Activated CD8-positive, alpha-beta memory T cell treated with anti-CD3 and anti-CD28 coated beads, Interleukin-2, amount 50 U/mL, for 1 hour (primary cell): Measurements from ENCODE around the gene KRT80.

Experiments
- DNase-seq: peaks from one replicate; pipeline ENCODE4 v3.0.0-alpha.2; 2020; ENCODE audit errors: extremely low read depth

Gene KRT80

DNA sequence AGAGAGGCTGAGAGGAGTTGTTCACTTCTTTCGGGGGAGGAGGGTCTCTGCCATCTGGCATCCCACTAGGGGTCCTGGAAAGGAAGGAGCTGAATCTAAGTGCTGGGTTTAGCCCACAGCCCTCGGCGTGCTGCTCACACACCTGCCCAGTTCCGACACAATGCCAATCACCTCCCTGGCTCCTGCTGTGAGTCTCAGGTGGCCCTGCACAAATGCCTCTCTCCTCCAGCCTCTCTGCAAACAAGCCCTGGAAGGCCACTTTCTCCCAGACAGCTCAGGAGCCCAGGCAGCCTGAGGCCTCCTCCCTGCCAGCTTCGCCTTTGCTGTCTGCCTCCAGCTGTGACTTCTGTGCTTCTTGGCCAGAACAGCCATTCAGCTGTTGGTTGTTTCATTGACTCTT lies 61.1 kb downstream of the KRT80 start:
- DNase-seq = no peak

DNA sequence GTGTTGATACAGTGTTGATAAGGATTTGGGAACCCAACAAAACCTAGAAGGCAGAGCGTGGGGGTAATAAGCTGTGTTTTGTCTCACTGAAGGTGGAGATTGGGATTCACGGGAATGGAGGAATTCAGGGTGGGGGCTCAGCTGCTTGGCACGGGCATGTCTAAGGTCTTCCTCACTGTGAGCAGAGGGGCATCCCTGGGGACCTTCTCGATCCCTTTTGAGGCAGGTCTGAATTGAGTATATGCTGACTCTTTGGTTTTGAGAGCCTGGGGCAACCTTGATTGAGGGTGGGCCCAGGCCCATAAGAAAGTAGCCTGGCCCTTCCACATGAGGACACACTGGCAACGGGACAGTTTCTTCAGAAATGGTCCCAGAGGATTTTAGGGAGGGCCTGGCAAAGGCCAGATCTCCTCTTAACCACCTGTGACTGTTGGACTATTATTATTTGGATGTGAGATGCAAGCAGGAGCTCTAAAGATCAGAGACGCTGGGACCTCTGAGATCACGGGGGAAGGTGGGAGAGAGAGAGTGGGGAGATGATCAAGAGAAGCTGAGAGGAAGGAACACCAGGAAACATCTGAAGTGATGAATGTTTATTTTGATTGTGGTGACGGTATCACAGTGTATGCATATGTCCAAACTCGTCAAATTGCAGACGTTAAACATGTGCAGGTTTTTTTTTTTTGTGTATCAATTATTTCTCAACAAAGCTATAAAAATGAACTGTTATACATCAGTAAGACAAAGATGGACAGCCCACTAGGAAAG lies 63.9 kb downstream of the KRT80 start:
- DNase-seq = no peak

DNA sequence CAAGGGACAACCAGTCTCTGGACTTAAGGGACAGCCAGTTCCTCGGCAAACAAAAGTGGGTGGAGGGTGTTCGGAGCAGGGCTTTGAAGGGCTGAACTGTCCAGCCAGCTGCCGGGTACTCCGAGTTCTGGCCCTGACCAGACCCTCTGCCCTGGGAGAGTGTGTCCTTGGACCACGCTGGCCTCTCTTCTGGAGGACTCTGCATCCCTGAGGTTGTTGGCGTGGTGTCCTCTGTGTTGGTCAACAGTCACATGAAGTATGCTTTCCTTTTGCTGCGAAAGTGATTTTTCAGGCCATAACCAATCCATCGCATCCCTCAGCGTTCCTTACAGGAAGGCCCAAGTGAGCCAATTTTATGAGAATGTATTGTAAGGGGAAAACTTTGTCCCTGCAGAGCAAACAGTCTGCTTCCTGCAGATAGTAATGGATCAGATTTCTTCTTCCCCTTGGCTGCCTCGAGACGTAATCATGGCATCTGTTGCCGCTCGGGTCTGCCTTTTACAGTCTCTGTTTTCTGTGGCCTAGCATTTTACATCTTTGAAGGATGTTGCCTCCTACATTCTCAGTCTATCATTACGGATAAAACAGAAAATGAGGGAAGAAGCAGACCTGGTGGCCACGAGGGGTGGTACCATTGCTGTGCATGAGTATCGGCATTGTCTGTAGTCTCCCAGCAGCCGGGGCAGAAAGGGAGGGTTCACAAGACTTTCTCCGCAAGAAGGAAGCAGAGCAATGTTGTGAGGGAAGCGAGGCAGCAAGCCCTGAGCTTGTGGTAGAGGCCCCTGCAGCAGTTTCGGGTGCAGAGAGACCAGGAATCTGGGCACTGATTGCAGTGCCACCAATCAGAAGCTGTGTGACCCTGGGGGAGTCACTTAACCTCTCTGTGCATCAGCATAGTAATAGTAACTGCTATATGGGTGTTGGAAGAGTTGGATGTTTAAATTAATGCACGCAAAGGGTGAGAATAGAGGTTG lies 64.9 kb downstream of the KRT80 start:
- DNase-seq = no peak

DNA sequence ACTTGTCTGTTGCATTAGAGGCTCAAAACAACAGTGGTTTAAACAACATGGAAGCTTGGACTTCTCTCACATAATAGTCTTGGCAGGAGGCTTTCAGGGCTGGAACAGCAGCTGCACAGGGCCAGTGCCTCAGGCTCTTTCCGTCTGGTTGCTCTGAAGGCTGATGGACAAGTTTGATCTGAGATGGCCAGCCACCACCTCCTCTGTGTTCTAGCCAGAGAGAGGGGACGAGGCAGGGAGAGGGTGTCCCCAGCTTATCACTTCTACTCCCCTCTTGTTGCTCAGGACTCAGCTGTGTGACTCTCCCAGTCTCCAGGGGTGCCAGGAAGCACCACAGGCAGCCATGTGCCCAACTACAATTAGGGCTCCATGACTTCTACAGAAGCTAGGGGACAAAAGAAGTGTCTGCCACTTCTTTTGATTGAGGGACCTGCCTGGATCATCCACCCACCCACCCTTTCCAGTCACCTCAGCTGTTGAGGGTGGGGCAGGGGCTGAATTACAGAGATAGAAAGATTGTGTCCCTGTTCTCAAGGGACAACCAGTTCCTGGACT lies 65.7 kb downstream of the KRT80 start:
- no peak for DNase-seq

DNA sequence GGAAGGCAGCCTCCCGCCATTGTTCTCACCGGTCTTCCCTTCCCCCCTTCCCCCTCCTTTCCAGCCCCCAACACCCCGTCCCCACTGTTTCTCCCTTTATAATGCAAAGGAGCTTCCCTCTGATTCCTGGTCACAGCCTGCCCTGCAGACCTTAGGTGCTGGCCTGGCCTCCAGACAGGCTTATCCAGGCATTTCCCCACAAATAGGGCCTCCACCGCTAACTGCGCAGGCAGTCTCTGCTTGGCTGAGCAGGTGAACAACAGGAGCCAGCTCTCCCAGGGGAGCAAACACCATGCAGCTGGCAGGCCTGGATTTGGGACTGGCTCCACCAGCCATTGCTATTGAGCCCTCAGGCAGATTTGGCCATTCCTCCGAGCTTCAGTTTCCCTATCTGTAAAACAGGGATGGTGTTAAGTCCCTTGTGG lies 66.3 kb downstream of the KRT80 start:
- DNase-seq = no peak

DNA sequence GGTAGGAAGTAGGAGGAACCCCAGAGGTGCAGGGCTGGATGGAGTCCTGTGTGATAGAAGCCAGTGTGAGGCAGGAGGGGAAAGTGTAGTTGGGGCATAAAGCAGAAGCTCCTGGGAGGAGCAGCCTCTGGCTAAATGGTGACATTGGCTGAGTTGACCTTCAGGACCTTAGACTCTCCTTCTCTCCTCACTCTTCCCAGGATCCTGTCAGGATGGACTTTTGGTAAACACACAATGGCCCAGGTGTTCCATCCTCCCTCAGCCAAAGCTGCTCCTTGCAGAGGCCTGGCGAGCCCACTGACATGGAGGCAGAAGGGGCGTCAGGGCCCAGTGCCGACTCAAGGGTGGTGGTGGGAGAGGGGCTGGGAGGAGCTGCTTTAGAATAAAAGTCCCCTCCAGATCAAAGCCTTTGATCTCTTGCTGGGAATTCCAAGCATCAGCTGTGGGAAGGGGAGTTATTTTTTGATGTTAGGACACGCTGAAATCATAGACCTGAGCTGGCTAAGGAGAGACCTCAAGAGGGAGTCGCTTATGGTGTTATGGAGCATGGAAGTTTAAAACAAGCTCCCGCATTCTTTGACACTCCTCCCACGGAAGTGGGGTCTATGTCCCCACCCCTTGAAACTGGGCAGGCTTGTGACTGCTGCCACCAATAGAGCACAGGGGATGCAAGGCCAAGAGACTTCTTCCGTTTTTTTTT lies 68.2 kb downstream of the KRT80 start:
- no peak for DNase-seq

DNA sequence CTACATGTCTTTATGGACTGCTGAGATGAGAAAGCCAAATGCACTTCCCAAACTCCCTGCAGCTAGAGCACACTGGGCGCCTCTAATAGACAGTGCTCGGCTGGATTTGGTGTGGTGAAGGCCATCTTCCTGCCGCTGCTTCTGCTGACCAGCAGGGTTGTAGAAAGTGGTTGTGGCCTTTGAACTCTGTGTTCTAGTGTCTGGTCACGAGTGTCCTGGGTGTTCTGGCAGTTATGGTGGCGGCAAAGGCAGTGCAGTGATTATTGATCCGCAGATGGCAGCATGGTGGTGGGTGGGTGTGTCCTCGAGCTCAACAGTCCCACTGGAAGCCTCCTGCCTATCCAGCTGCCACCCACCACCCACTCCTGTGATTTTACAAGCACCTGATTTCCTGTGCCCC lies 68.9 kb downstream of the KRT80 start:
- no peak for DNase-seq

DNA sequence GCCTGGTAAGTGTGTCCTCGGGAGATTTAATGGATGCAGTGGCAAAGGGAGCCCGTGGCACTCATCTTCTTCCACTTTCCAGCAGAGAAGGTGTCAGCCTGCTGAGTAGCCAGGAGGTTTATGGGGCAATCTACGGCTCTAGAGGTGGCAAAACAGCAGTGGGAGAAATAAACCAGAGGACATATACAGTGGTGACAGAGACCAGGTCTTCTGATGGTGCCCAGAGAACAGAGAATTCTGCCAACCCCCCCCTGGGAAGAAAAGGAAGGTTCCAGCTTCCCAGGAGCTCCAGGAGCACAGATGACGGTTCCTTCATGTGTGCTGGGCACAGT lies 69.3 kb downstream of the KRT80 start:
- no peak for DNase-seq

DNA sequence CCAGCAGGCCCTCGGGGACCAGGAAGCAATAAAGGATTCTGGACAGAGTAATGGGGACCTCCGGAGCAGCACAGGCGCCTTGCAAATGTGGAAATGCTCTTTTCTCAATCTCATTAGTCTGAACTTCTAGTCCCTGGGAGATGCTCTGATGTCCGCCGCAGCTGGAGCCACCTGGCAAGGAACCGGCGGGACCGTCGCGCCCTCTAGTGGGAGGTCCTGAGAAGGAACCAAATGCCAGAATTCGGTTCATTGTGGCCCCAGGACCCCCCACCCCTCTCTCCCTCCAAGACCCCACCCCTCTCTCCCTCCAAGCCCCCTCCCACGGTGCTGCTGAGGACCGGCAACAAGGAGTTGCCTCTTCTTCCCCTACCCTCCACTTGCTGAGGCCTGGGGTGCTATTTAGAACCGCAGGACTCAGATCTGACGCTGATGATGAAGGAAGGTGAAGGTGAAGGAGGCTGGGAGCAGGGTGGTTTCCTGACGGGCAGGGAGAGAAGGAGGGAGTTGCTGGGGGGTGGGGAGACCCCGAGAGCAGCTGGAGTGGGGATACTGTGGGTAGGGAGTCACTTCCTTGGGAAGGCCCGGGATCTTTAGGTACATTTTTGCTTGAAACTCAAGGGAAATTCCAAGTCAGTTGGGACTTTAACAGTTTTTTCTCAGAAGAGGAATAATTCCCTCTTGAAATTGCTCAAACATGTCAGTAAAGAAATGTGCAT lies 69.8 kb downstream of the KRT80 start:
- no peak for DNase-seq

DNA sequence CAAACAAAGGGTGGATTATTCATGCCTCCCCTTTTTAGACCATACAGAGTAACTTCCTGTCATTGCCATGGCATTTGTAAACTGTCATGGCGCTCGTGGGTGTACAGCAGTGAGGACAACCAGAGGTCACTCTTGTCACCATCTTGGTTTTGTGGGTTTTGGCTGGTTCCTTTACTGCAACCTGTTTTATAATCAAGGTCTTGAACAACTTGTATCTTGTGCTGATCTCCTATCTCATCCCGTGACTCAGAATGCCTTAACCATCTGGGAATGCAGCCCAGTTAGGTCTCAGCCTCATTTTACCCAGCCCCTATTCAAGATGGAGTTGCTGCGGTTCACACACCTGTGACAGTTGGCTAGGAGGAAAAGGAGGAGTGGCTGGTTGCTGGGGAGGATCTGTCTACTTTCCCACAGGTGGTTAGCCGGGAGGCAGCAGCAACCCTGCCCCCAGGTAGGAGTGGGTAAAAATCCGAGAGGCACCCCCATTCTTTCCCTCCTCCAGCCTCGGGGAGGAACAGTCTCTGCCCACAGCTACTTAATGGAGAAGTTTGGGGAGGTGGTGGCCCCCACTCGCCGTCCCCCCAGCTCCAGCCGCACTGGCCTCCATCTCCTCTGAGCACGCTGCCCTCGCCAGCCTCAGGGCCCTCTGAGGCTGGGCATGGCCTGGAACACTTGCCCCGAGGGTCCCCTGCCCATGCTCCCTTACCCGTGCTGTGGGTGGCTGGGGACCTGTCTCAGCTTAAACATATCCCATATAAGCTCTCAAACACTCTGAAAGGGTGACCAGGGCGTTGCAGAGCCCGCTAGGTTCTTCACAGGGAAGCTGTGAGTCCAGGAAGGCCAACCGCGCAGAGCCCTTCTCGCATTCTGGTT lies 70.6 kb downstream of the KRT80 start:
- no peak for DNase-seq

DNA sequence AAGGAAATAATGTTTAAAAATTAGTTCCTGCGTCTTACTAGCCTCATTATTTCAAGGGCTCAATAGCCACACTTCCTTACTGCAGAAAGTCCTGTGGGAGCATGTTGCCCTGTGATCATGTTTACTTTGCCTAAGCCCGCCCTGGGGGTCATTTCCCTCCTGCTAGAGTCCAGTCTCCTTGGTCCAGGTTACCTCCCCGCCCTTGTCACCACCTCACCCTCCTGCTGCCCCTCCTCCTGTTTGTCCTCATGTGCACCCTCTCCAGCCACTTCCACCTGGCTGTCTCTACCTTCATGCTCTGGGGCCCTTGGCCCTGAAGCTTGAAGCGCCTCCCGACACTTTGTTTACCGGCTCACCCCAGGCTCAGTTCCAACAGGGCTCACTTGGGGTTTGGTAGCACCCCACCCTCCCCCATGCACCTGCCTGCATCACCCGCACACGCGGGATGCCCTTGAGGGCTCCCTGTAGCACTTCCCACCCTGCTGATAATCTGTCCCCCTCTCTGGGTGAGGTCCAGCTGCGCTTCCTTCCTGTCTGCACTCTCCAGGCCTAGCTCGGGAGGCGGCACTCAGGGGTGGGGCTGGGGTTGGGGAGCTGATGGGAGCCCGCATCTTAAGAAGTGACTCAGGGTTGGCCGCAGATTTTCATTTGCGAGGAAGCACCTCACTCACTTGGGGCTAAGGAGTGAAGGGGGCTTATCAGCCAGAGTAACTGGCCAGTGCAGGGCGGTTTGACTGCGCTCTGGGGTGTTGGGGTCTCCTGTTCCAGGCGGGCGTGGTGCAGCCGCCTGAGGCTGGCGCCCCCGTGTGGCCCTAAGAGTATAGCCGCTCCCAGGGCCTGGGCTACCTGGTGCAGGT lies 72.2 kb downstream of the KRT80 start:
- no peak for DNase-seq
